ENCODE measurements around the gene WFS1. TPM values are rescaled to one million over a fixed set of nuclear protein-coding genes. Genes with fewer than 3 reads are reported as not detected.

Gene WFS1
- total and polyA plus RNA-seq, 2 of the 8 experiments (the other 6 are each of a cell fraction or from before 2014, with no cell fraction given), result 29.1 to 43.1 TPM

DNA sequence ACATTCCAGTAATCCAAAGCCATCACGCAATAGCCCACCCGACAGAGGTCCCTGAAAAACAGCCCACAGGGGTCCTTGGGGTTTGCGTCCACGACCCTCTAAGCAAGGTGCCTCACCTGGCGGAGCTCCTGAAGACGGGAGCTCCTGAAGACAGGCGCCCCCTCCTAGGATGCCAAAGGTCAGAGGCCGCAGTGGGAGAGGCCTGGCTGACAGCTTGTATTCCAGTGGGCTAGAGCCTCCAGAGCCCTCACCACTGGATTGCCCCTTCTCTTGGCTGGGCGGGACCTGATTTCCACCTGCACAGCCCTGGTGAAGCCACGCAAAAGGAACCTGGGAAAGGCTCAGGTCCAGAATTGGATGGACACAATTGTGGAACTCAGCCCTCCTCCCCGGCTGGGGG, 29.7 kb upstream of the WFS1 start:
- H3K79me2 ChIP-seq (ENCODE audit: control insufficient read depth in 1 of 2, insufficient read depth in 2 of 2, low read length in 2 of 2), result no peaks in the 10 kb centered on the region
- DNase-seq (ENCODE audit: low read depth in 1 of 2, low spot score in 2 of 2) (no peak), FAIRE-seq (no peak)
- H3K36me3 ChIP-seq (ENCODE audit: control insufficient read depth in 2 of 4, insufficient read depth in 4 of 4, low read length in 3 of 4), result no peaks in the 10 kb centered on the region
- no peak overlapping the region for H4K91ac ChIP-seq (replicated peaks; ENCODE audit: insufficient read length, low read length)
- no peak overlapping the region for H4K5ac ChIP-seq (ENCODE audit: insufficient read length, low read depth, low read length)
- no peak overlapping the region for H2AFZ ChIP-seq (ENCODE audit: low read length)
- H2AK5ac ChIP-seq (ENCODE audit: low read depth, low read length), result no peak overlapping the region
- H2BK120ac ChIP-seq (replicated peaks; ENCODE audit: low read depth, low read length), result no peak overlapping the region
- no peak overlapping the region for H3K14ac ChIP-seq (ENCODE audit: insufficient read length)
- ChIA-PET POLR2A (ENCODE audit: partially characterized antibody) (no interaction called here), CTCF (ENCODE audit: partially characterized antibody) (interaction anchor here (0.8 to 3.8 kb wide), 4 partner anchors 11 to 242 kb away, joined by 3 to 25 read pairs (median 4); no protein-coding TSS in a partner anchor)
- no peak overlapping the region for H3K27ac ChIP-seq (ENCODE audit: low read depth, low read length)
- H3K4me2 ChIP-seq (ENCODE audit: insufficient read depth in 1 of 2, low read depth in 2 of 2, low read length in 2 of 2), result no peak overlapping the region
- no peak overlapping the region for H2BK20ac ChIP-seq (ENCODE audit: low read length)
- peaks cover under 1% of the 10 kb centered on the region; the same call in 1 of the 2 replicates for H3K23me2 ChIP-seq (ENCODE audit: low read depth, low read length)
- no peak overlapping the region for H3K23ac ChIP-seq (ENCODE audit: insufficient read length)
- H2BK12ac ChIP-seq (ENCODE audit: low read depth, low read length), result no peak overlapping the region
- WGBS, 2 experiments (ENCODE audit: extremely low coverage in 1 of 2, insufficient coverage in 1 of 2, insufficient read length in 1 of 2, insufficient replicate concordance in 2 of 2, low coverage in 1 of 2, low lambda C conversion rate in 2 of 2, missing lambda C conversion rate in 1 of 2), result 92% methylated on average over 11 of the region's 11 CpGs; no CpG with 5 or more reads in 1 of the 2 experiments
- H2BK5ac ChIP-seq (ENCODE audit: low read depth, low read length), result no peak overlapping the region
- H4K20me1 ChIP-seq (replicated peaks in 1 of 2; ENCODE audit: control insufficient read depth in 1 of 2, insufficient read depth in 2 of 2, low read length in 2 of 2), result no peaks in the 10 kb centered on the region
- peaks cover 0 to 4% (median 0%) of the 10 kb centered on the region in 4 experiments; a peak in 3 of 7 replicates for H3K4me1 ChIP-seq (replicated peaks in 1 of 4; ENCODE audit: control insufficient read depth in 3 of 4, insufficient read depth in 4 of 4, low read length in 3 of 4)
- H3K18ac ChIP-seq (ENCODE audit: extremely low read depth, low read length), result no peak overlapping the region
- no peak overlapping the region for H3K4ac ChIP-seq (replicated peaks; ENCODE audit: insufficient read length, low read depth, low read length)
- no peak overlapping the region for H3K9ac ChIP-seq (replicated peaks in 1 of 4; ENCODE audit: extremely low read depth in 1 of 4, low read depth in 3 of 4, low read length in 3 of 4)
- no peak overlapping the region for H2BK15ac ChIP-seq (ENCODE audit: low read length)
- peaks cover 1 to 15% (median 10%) of the 10 kb centered on the region in 4 experiments; a peak in 6 of 7 replicates for H3K27me3 ChIP-seq (replicated peaks in 1 of 4; ENCODE audit: control insufficient read depth in 3 of 4, extremely low read depth in 1 of 4, insufficient read depth in 3 of 4, low read length in 3 of 4)
- no peaks in the 10 kb centered on the region for H3K9me3 ChIP-seq (ENCODE audit: insufficient read depth in 2 of 2, low read depth in 1 of 2, low read length in 1 of 2)
- H3K4me3 ChIP-seq (ENCODE audit: extremely low read depth in 1 of 4, insufficient read depth in 2 of 4, low read depth in 3 of 4, low read length in 4 of 4), result no peak overlapping the region
- no peaks in the 10 kb centered on the region for H3K79me1 ChIP-seq (ENCODE audit: low read depth, low read length)
- H3K56ac ChIP-seq (replicated peaks; ENCODE audit: insufficient read length, low read depth, low read length), result no peak overlapping the region
- H4K8ac ChIP-seq (ENCODE audit: extremely low read depth, insufficient read depth, low read length), result no peak overlapping the region
- TF ChIP-seq CEBPB (IDR thresholded peaks at IDR 0.05; ENCODE audit: low read depth, low read length) (no peak), TCF12 (IDR thresholded peaks at IDR 0.05; ENCODE audit: low read depth, low read length) (no peak), SIRT6 (IDR thresholded peaks at IDR 0.05; ENCODE audit: low read length) (no peak), CHD1 (IDR thresholded peaks at IDR 0.05; ENCODE audit: low read depth, low read length) (no peak), SP1 (IDR thresholded peaks at IDR 0.05; ENCODE audit: low read depth, low read length) (no peak), BRCA1 (IDR thresholded peaks at IDR 0.05; ENCODE audit: low read depth, low read length) (no peak), ZNF274 (IDR thresholded peaks at IDR 0.05; ENCODE audit: borderline replicate concordance, extremely low read depth, low read length) (no peak), HDAC6 (IDR thresholded peaks at IDR 0.05; ENCODE audit: low read depth, low read length) (no peak), POLR2AphosphoS5 (IDR thresholded peaks at IDR 0.05; ENCODE audit: low read depth, low read length) (no peak), BCL11A (IDR thresholded peaks at IDR 0.05; ENCODE audit: low read depth in 2 of 2, low read length in 2 of 2) (no peak), RXRA (IDR thresholded peaks at IDR 0.05; ENCODE audit: insufficient read depth, low read depth, low read length) (no peak), SUZ12 (IDR thresholded peaks at IDR 0.05; ENCODE audit: low read length) (no peak), KDM5A (IDR thresholded peaks at IDR 0.05; ENCODE audit: low read length) (no peak), CBX8 (IDR thresholded peaks at IDR 0.05; ENCODE audit: borderline replicate concordance, low read depth, low read length) (no peak), SAP30 (IDR thresholded peaks at IDR 0.05; ENCODE audit: insufficient read depth, insufficient replicate concordance, low read length) (no peak), MAFK (IDR thresholded peaks at IDR 0.05; ENCODE audit: low read depth, low read length) (no peak)
